Right ventricle myocardium superior (tissue), 1 donor: Measurements from ENCODE around the gene SRPK1. TPM values are rescaled to one million over a fixed set of nuclear protein-coding genes. Genes with fewer than 3 reads are reported as not detected.
"Not testable (repeated sequence)": the region's sequence is repeated elsewhere in the genome, so short reads cannot be mapped to it uniquely, and the experiment has no call there.

Source experiments
- ATAC-seq: fragments of 200-7000 bp; cut with Tn5 transposase; one replicate; pipeline ENCODE4 v1.9.1; 2020; ENCODE audit warnings: mild to moderate bottlenecking; ENCODE audit not compliant: poor library complexity
- DNase-seq: peaks from one replicate; pipeline ENCODE4 v3.0.0-alpha.2; 2020
- intact Hi-C: fragments of 100-400 bp; cut with DNase I; formaldehyde crosslinking; loops from one replicate; pipeline ENCODE4 v1.11.2; 2022
- total RNA-seq: library from RNA; stranded (reverse); fragmentation: NEBNext Ultra II Directional; extraction: Animal tissue kit (Norgen Biotek cat#: 25700); gene quantifications from one replicate; pipeline ENCODE4 v1.2.1, GENCODE V29; 2021
- donor health status: DM: no; HTN: yes; CAD: no; lungs with severe emphysema.

The SRPK1 gene
- total RNA-seq, 1 donor from 2014 or later = 22.1 TPM

GRCh38 chr6:35936681-35937359, 15.9 kb upstream of the SRPK1 start:
- no peak for ATAC-seq
- no peak for DNase-seq
- intact Hi-C loops = no loop called here

GRCh38 chr6:35935469-35935868, 14.6 kb upstream of the SRPK1 start:
- DNase-seq = no peak
- no peak for ATAC-seq
- intact Hi-C loops = no loop called here

GRCh38 chr6:35933844-35934243, 12.9 kb upstream of the SRPK1 start:
- ATAC-seq (no peak), DNase-seq (no peak)
- intact Hi-C loops = no loop called here

DNA sequence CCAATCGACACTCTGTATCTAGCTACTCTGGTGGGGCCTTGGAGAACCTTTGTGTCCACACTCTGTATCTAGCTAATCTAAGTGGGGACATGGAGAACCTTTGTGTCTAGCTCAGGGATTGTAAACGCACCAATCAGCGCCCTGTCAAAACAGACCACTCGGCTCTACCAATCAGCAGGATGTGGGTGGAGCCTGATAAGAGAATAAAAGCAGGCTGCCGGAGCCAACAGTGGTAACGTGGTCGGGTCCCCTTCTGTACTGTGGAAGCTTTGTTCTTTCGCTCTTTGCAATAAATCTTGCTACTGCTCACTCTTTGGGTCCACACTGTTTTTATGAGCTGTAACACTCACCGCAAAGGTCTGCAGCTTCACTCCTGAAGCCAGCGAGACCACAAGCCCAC, 11.0 kb upstream of the SRPK1 start:
- intact Hi-C loops, ATAC-seq, DNase-seq: not testable (repeated sequence)

DNA sequence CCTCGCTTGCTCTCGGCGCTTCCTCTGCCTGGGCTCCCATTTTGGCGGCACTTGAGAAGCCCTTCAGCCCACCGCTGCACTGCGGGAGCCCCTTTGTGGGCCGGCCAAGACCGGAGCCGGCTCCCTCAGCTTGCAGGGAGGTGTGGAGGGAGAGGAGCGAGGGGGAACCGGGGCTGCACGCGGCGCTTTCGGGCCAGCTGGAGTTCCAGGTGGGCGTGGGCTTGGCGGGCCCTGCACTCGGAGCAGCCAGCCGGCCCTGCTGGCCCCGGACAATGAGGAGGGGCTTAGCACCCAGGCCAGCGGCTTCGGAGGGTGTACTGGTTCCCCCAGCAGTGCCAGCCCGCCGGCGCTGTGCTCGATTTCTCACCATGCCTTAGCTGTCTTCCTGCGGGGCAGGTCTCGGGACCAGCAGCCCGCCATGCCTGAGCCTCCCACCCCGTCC, 10.2 kb upstream of the SRPK1 start:
- no peak for ATAC-seq
- intact Hi-C loops = no loop called here
- no peak for DNase-seq

DNA sequence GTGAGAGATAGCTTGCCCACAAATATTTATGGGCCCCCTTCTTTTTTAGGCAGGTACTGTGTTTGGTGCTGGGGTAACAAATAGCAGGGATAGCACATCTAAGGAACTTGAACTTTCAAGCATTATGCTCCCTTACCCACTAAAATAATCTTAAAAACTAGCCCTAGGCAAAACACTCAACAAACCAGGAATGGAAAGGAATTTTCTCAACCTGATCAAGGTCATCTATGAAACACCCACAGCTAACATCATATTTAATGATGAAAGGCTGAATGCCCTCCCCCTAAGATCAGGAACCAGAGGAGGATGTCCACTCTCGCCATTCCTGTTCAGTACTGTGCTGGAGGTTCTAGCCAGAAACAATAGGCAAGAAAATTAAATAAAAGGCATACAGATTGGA, 8.7 kb upstream of the SRPK1 start:
- DNase-seq (no peak), ATAC-seq (no peak)
- intact Hi-C loops = no loop called here

- intact Hi-C loops = no loop called here
- ATAC-seq = no peak
- DNase-seq = no peak
Observed at GRCh38 chr6:35926509-35927215, 5.8 kb upstream of the SRPK1 start.

- intact Hi-C loops = no loop called here
- ATAC-seq = no peak
- DNase-seq = no peak
Observed at GRCh38 chr6:35925961-35926360, 5.1 kb upstream of the SRPK1 start.

DNA sequence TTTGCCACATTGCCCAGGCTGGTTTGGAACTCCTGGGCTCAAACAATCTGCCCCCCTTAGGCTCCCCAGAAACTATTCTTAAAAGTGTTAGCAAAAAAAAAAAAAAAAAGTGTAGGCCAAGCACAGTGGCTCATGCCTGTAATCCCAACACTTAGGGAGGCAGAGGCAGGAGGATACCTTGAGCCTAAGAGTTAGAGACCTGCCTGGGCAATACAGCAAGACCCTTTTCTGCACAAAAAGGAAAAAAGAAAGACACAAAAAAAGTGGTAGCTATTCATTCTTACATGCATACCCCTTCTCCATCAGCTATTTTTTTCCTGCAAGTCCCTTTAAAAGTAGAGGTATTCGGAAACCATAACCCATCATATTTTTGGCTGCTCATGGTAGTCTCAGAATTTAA, 3.2 kb upstream of the SRPK1 start:
- intact Hi-C loops = no loop called here
- ATAC-seq (no peak), DNase-seq (no peak)

DNA sequence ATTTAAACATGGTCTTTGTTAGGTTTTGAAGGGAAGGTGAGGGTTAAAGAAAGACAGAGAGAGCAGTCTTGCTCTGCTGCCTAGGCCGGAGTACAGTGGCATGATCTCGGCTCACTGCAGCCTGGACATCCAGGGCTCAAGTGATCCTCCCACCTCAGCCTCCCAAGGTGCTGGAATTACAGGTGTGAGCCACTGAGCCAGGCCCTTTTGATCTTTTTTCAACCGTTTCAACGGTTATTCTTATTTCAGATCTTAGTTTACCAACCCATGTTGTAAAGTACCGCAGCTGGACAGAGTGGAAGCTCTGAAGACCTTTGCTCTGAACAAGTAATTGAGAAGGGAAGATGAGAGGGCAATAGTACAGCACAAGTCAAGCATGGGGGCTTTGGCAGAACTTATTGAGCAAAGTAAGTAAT, 1.2 kb upstream of the SRPK1 start:
- intact Hi-C loops = no loop called here
- no peak for ATAC-seq

DNA sequence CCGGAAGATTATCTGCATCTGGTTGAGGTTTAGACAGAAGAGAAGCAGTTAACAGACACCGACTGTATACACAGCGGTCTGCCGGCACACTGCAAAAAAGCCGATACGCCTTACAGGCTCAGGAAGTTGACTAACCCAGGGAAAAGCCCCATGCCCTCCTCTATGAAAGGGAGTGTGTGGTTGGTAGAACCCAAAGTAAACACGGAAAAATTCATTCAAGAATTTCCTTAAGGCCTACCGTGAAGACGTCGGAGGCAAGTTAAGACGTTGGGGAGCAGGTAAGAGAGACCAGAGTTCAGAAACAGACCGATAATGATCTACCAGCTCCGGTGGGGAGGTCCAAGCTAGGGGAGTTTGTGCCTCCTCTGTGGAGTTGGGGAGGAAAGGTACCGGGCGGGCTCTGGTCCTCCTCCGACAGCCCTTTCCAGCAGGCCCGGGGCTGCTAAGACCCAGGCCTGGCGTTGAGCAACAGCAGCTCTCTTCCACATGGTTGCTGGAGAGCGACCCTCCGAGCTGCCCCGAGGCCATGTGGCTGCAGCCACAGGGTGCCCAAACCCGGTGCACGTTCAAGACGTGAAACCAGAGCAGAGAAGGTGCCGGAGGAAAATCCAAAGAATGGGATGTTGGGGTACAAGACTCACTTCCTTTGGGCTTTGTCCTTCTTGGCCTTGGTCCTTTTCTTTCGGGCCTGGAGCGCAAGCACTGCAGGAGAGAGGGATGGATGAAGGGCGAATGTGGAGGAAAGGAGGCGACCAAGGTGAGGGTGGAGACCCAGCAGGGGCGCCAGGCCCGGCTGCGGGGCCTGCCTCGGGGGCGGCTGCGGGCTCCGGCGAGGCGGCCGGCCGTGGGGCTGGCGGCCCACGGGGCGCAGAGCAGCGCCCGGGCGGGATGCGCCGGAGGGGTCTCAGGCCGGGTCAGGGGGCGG, 809 bp downstream of the SRPK1 start:
- intact Hi-C loops = no loop called here
- DNase-seq (peak; percentile 37), ATAC-seq (peak; percentile 26)

More for the DNA sequence above, 1.2 kb upstream of the SRPK1 start:
- DNase-seq = no peak

- intact Hi-C loops = no loop called here
Observed at GRCh38 chr6:35919085-35919826, 1.6 kb downstream of the SRPK1 start.

DNA sequence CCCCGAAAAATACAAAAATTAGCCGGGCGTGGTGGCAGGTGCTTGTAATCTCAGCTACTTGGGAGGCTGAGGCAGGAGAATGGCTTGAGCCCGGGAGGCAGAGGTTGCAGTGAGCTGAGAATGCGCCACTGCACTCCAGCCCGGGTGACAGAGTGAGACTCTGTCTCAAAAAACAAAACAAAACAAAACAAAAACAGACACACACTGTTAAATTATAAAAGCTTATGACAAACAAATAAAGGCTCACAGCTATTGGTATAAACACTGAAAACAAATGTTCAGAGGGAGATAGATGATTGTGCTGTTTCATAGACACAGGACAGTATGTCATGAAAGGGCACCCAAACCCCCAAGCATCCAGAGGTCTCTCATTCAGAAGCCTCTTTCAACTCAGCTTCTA, 4.0 kb downstream of the SRPK1 start:
- ATAC-seq, DNase-seq, intact Hi-C loops: not testable (repeated sequence)

More at GRCh38 chr6:35919085-35919826, 1.6 kb downstream of the SRPK1 start:
- no peak for DNase-seq
- ATAC-seq = no peak

DNA sequence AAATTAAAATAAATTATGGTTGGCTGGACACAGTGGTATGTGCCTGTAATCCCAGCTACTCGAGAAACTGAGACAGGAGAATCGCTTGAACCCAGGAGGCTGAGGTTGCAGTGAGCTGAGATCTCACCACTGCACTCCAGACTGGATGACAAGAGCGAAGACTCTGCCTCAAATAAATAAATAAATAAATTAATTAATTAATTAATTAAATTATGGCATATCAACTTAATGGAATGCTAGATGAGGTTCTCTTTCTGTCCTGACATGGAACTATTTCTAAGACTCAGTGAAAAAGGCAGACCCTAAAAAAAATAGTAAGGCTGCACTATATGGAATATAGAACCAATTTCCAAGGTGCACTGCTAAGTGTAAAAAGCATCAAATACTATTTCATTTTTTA, 4.8 kb downstream of the SRPK1 start:
- ATAC-seq (no peak), DNase-seq (no peak)
- intact Hi-C loops = no loop called here

DNA sequence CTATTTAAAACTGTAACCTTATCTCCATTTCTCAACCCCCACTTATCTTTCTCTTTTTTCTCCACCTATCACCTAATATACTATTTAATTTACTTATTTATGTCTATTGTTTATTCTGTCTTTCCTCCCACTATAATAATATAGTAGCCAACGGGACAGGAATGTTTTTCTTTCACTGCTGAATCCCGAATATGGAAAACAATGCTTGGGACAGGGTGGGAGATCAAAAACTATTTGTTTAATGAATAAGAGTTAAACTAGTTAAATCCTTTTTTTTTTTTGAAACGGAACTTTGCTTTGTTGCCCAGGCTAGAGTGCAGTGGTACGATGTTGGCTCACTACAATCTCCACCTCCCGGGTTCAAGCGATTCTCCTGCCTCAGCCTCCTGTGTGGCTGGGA, 6.4 kb downstream of the SRPK1 start:
- ATAC-seq (no peak), DNase-seq (no peak)
- intact Hi-C loops = no loop called here

GRCh38 chr6:35911871-35912653, 8.8 kb downstream of the SRPK1 start:
- DNase-seq (no peak), ATAC-seq (no peak)
- intact Hi-C loops = no loop called here

DNA sequence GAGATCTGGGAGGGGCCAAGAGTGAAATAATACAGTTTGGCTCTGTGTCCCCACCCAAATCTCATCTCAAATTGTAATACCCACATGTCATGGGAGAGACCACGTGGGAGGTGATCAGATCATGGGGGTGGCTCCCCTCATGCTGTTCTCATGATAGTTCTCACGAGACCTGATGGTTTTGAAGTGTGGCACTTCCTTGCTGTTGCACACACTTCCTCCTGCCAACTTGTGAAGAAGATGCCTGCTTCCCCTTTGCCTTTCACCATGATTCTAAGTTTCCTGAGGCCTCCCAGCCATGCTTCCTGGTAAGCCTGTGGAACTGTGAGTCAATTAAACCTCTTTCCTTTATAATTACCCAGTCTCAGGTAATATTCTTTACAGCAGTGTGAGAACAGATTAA, 11.3 kb downstream of the SRPK1 start:
- intact Hi-C loops, ATAC-seq, DNase-seq: not testable (repeated sequence)
